ENCODE results near the gene DIS3L.
"Not testable (repeated sequence)": the region's sequence is repeated elsewhere in the genome, so short reads cannot be mapped to it uniquely, and the experiment has no call there.

- not testable (repeated sequence) for TF ChIP-seq EZH2 (IDR thresholded peaks at IDR 0.05; ENCODE audit: borderline replicate concordance, low read depth, low read length, severe bottlenecking); POLR2AphosphoS5 (IDR thresholded peaks at IDR 0.05; ENCODE audit: insufficient read depth, low read depth, low read length); POLR2A (IDR thresholded peaks at IDR 0.05; ENCODE audit: low read depth, low read length); GATA2 (IDR thresholded peaks at IDR 0.05; ENCODE audit: insufficient read depth, insufficient read length, low read depth, low read length); MYC (IDR thresholded peaks at IDR 0.05; ENCODE audit: low read depth, low read length)
- TF ChIP-seq, protein P1, sequence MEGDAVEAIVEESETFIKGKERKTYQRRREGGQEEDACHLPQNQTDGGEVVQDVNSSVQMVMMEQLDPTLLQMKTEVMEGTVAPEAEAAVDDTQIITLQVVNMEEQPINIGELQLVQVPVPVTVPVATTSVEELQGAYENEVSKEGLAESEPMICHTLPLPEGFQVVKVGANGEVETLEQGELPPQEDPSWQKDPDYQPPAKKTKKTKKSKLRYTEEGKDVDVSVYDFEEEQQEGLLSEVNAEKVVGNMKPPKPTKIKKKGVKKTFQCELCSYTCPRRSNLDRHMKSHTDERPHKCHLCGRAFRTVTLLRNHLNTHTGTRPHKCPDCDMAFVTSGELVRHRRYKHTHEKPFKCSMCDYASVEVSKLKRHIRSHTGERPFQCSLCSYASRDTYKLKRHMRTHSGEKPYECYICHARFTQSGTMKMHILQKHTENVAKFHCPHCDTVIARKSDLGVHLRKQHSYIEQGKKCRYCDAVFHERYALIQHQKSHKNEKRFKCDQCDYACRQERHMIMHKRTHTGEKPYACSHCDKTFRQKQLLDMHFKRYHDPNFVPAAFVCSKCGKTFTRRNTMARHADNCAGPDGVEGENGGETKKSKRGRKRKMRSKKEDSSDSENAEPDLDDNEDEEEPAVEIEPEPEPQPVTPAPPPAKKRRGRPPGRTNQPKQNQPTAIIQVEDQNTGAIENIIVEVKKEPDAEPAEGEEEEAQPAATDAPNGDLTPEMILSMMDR (IDR thresholded peaks at IDR 0.05; ENCODE audit: extremely low read depth in 1 of 2, insufficient read depth in 1 of 2, low read depth in 1 of 2, low read length in 2 of 2), result not testable (repeated sequence)
- TF ChIP-seq, protein P2, sequence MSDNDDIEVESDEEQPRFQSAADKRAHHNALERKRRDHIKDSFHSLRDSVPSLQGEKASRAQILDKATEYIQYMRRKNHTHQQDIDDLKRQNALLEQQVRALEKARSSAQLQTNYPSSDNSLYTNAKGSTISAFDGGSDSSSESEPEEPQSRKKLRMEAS (IDR thresholded peaks at IDR 0.05; ENCODE audit: insufficient read depth, insufficient read length), result not testable (repeated sequence)
Observed at GRCh38 chr15:66262837-66263236, 30.5 kb upstream of the DIS3L start.
